Measurements from ENCODE around the gene FOXO1. TPM values are rescaled to one million over a fixed set of nuclear protein-coding genes. Genes with fewer than 3 reads are reported as not detected.

The FOXO1 gene
- total RNA-seq, 2 donors from 2014 or later, result 20.1 to 29.7 TPM

DNA sequence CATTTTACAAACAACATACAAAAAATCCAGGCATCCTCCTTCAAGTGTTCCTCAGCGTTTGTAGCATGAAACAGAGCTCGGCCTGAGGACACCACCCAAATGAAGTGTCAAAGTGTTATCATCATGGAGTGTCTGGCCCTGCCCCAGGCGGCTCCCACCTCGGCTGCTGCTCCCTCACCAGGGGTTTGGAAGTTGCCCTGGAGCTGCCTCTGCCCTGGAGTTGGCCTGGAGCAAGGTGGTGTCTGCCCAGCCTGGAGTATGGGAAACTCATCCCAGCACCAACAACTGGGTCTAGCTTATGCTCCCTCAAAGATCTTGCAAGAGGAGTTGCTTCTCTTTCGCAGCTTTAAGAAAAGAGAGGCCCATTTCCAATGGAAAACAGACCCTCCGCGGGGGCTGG lies 120.4 kb downstream of the FOXO1 start:
- 83 to 90% methylated on average over 4 to 7 of the region's 7 CpGs for WGBS, 2 experiments (ENCODE audit: insufficient coverage in 1 of 2, insufficient read length in 1 of 2)
- TF ChIP-seq, protein P1, sequence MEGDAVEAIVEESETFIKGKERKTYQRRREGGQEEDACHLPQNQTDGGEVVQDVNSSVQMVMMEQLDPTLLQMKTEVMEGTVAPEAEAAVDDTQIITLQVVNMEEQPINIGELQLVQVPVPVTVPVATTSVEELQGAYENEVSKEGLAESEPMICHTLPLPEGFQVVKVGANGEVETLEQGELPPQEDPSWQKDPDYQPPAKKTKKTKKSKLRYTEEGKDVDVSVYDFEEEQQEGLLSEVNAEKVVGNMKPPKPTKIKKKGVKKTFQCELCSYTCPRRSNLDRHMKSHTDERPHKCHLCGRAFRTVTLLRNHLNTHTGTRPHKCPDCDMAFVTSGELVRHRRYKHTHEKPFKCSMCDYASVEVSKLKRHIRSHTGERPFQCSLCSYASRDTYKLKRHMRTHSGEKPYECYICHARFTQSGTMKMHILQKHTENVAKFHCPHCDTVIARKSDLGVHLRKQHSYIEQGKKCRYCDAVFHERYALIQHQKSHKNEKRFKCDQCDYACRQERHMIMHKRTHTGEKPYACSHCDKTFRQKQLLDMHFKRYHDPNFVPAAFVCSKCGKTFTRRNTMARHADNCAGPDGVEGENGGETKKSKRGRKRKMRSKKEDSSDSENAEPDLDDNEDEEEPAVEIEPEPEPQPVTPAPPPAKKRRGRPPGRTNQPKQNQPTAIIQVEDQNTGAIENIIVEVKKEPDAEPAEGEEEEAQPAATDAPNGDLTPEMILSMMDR (conservative IDR thresholded peaks at IDR 0.05), result no peak
- Mint-ChIP-seq H3K4me3 (no peak overlapping the region), H3K27ac (no peak overlapping the region), H3K36me3 (ENCODE audit: low read depth) (no peaks in the 10 kb centered on the region), H3K9me3 (no peaks in the 10 kb centered on the region), H3K4me1 (peaks cover 20% of the 10 kb centered on the region), H3K27me3 (ENCODE audit: insufficient read depth) (no peaks in the 10 kb centered on the region)
- Histone ChIP-seq H3K9ac (ENCODE audit: extremely low read depth, low read length, poor library complexity, severe bottlenecking) (no peak overlapping the region), H3K36me3 (ENCODE audit: control insufficient read depth, insufficient read depth, low read length) (no peaks in the 10 kb centered on the region), H3K4me3 (ENCODE audit: low read length) (no peak overlapping the region), H3K9me3 (ENCODE audit: control insufficient read depth, low read length) (no peaks in the 10 kb centered on the region), H3K27me3 (ENCODE audit: control insufficient read depth, insufficient read depth, low read length, poor library complexity, severe bottlenecking) (no peaks in the 10 kb centered on the region), H3K4me1 (ENCODE audit: control insufficient read depth, insufficient read depth, low read length) (peaks cover 5% of the 10 kb centered on the region), H3K27ac (ENCODE audit: low read depth, low read length) (no peak overlapping the region)
- peak; percentile 56 for DNase-seq

DNA sequence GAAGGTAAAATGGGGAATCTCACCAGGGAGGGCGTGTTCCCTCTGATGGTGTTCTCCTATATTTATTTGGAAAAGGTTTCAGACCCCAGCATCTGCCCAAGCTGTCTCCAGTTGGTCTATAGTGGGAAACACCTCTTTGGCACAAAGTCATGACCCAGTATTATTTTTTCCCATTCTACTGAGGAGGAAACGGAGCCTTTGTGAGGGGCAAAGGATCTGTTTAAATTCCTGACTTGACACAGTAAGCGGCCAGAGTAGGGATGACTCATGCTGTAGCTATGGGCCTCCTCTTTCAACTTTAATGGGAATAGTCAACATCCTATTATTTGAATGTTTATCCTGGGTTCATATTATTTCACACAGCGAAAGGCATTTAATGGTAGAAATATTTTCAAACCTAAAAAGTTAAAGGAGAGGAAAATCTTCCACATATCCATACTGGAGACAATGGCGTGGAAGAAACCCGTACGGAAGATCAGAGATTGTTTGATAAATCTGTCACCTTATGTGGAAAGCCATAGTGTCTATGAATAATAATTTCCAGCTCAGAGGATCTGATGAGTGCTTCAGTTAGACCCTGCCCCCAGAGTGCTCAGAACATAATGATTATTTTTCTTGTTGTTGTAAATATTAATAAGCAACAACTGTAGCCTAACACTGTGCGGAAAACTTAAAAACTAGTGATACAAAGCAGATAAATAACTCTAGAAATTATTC lies 126.0 kb downstream of the FOXO1 start:
- Histone ChIP-seq H3K9me3 (ENCODE audit: control insufficient read depth, low read length) (no peaks in the 10 kb centered on the region), H3K9ac (ENCODE audit: extremely low read depth, low read length, poor library complexity, severe bottlenecking) (no peak overlapping the region), H3K27ac (ENCODE audit: low read depth, low read length) (no peak overlapping the region), H3K4me3 (ENCODE audit: low read length) (no peak overlapping the region), H3K4me1 (ENCODE audit: control insufficient read depth, insufficient read depth, low read length) (peaks cover 16% of the 10 kb centered on the region), H3K36me3 (ENCODE audit: control insufficient read depth, insufficient read depth, low read length) (no peaks in the 10 kb centered on the region), H3K27me3 (ENCODE audit: control insufficient read depth, insufficient read depth, low read length, poor library complexity, severe bottlenecking) (no peaks in the 10 kb centered on the region)
- 68 to 72% methylated on average over 4 to 7 of the region's 8 CpGs for WGBS, 2 experiments (ENCODE audit: insufficient coverage in 1 of 2, insufficient read length in 1 of 2)
- Mint-ChIP-seq H3K27ac (peak overlapping the region; percentile 74), H3K9me3 (no peaks in the 10 kb centered on the region), H3K4me3 (no peak overlapping the region), H3K36me3 (ENCODE audit: low read depth) (no peaks in the 10 kb centered on the region), H3K27me3 (ENCODE audit: insufficient read depth) (no peaks in the 10 kb centered on the region), H3K4me1 (peaks cover 32% of the 10 kb centered on the region)
- TF ChIP-seq, protein P1 (conservative IDR thresholded peaks at IDR 0.05), result no peak
- peak; percentile 75 for DNase-seq

DNA sequence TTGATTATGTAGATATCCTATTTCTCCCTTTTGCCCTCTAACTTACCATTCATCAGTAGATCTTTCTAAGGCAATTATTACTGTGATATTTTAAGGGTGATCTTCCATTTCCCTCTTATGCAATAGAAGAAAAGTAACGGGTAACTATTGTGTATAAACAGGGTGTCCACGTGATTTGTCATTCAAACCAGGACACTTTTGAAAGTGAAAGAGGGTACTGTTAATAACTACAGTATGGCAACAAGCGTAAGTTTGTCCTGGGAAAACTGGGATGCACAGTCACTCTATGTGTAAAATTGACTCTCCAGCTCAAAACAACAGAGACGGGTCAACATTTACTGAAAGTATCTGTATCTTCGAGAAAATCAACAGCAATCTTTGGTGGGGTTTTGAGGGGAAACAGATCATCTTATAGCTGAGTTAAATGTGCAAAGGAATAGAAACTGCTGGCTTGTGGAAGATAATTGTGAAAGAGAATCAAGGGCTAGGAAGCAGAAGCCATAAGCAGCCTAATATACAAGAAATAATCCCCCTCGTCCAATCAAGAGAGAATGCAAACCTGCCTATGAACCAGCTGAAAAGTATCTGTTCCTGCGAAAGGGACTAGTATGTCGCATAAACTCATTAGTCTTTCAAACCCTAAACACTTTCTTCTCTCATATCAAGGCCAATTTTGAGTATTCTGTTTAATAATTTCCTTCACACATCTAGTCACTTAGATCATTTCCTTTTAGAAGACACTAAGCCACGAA lies 126.7 kb downstream of the FOXO1 start:
- TF ChIP-seq, protein P1 (conservative IDR thresholded peaks at IDR 0.05), result no peak
- peaks cover 16% of the 10 kb centered on the region for H3K4me1 ChIP-seq (ENCODE audit: control insufficient read depth, insufficient read depth, low read length)
- 87 to 90% methylated on average over 7 to 9 of the region's 9 CpGs for WGBS, 2 experiments (ENCODE audit: insufficient coverage in 1 of 2, insufficient read length in 1 of 2)
- peak overlapping the region; percentile 74 for H3K27ac Mint-ChIP-seq
- H3K36me3 Mint-ChIP-seq (ENCODE audit: low read depth), result no peaks in the 10 kb centered on the region
- H3K4me3 Mint-ChIP-seq, result no peak overlapping the region
- no peak overlapping the region for H3K4me3 ChIP-seq (ENCODE audit: low read length)
- peaks cover 32% of the 10 kb centered on the region for H3K4me1 Mint-ChIP-seq
- no peak for DNase-seq
- no peaks in the 10 kb centered on the region for H3K36me3 ChIP-seq (ENCODE audit: control insufficient read depth, insufficient read depth, low read length)
- H3K27me3 Mint-ChIP-seq (ENCODE audit: insufficient read depth), result no peaks in the 10 kb centered on the region
- H3K9ac ChIP-seq (ENCODE audit: extremely low read depth, low read length, poor library complexity, severe bottlenecking), result no peak overlapping the region
- no peaks in the 10 kb centered on the region for H3K9me3 ChIP-seq (ENCODE audit: control insufficient read depth, low read length)
- no peak overlapping the region for H3K27ac ChIP-seq (ENCODE audit: low read depth, low read length)
- no peaks in the 10 kb centered on the region for H3K9me3 Mint-ChIP-seq
- H3K27me3 ChIP-seq (ENCODE audit: control insufficient read depth, insufficient read depth, low read length, poor library complexity, severe bottlenecking), result no peaks in the 10 kb centered on the region
